BJ (cell line): ENCODE results near the gene ST3GAL6. TPM values are rescaled to one million over a fixed set of nuclear protein-coding genes. Genes with fewer than 3 reads are reported as not detected.

ENCODE experiments used
- CTCF ChIA-PET: fragments of 350-600 bp; formaldehyde crosslinking; extraction: SDS; loops from one replicate; lab custom pipeline; 2021; ENCODE audit warnings: antibody characterized with exemption, inconsistent platforms; lab: Yijun Ruan, JAX
- POLR2A ChIA-PET: fragments of 300-600 bp; sonication (Branson Sonifier 250); formaldehyde crosslinking; extraction: SDS; loops from one replicate; lab custom pipeline; 2021; ENCODE audit warnings: antibody characterized with exemption; lab: Charles Lee
- DNase-seq: peaks from one replicate; pipeline ENCODE4 v3.0.0-alpha.2; 2011; ENCODE audit warnings: low read depth
- H3K27me3 ChIP-seq: 2 replicates; pipeline ENCODE4 v1.6.0; 2011; ENCODE audit warnings: low read length; ENCODE audit not compliant: control insufficient read depth, insufficient read depth
- H3K36me3 ChIP-seq: 2 replicates; pipeline ENCODE4 v1.5.1; 2011; ENCODE audit warnings: low read length; ENCODE audit not compliant: control insufficient read depth, insufficient read depth
- H3K4me3 ChIP-seq: 2 replicates; pipeline ENCODE4 v1.5.1; 2011; ENCODE audit warnings: low read depth, mild to moderate bottlenecking, control low read depth, low read length
- polyA plus RNA-seq: library from polyadenylated mRNA; depleted of rRNA; stranded (reverse); fragments of >200 nt; gene quantifications from 2 replicates; pipeline ENCODE4 v1.2.3, GENCODE V29; 2011
- TF ChIP-seq, protein P1 (sequence below): IDR thresholded peaks from 2 replicates; pipeline ENCODE4 v1.5.1; 2011; ENCODE audit warnings: low read depth, mild to moderate bottlenecking, control low read depth, inconsistent platforms, low read length, moderate library complexity; ENCODE audit not compliant: insufficient read depth

The ST3GAL6 gene
- polyA plus RNA-seq, 1 experiment, result not detected

DNA sequence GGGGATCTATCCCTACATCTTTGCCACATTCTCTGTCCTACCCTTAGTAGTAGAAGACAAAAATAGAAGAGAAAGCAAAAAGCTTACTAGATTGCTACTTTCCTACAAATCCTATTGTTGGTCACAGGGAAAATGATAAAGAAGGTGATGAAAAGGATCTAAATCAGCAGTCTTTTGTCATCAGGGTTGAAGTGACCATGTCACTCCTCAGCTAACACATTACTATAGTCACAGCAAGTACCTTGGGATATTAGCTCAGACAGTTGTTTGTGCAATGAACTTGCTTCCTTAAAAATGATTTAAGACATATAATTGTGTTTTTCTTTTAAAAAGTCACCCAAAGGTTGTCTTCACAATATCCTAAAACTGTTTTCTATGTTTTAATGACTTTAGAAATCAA is 6.3 kb downstream of the ST3GAL6 start:
- ChIA-PET CTCF (interaction anchor here (1.2 kb wide), 1 partner anchor 168 kb away, joined by 3 read pairs; no protein-coding TSS in a partner anchor), POLR2A (interaction anchor here (0.6 kb wide), 1 partner anchor 126 kb away, joined by 8 read pairs; no protein-coding TSS in a partner anchor)
- DNase-seq, result no peak
- peaks cover 7% of the 10 kb centered on the region for H3K27me3 ChIP-seq
- H3K36me3 ChIP-seq, result no peaks in the 10 kb centered on the region
- no peak overlapping the region for H3K4me3 ChIP-seq
- TF ChIP-seq, protein P1, sequence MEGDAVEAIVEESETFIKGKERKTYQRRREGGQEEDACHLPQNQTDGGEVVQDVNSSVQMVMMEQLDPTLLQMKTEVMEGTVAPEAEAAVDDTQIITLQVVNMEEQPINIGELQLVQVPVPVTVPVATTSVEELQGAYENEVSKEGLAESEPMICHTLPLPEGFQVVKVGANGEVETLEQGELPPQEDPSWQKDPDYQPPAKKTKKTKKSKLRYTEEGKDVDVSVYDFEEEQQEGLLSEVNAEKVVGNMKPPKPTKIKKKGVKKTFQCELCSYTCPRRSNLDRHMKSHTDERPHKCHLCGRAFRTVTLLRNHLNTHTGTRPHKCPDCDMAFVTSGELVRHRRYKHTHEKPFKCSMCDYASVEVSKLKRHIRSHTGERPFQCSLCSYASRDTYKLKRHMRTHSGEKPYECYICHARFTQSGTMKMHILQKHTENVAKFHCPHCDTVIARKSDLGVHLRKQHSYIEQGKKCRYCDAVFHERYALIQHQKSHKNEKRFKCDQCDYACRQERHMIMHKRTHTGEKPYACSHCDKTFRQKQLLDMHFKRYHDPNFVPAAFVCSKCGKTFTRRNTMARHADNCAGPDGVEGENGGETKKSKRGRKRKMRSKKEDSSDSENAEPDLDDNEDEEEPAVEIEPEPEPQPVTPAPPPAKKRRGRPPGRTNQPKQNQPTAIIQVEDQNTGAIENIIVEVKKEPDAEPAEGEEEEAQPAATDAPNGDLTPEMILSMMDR, result no peak

DNA sequence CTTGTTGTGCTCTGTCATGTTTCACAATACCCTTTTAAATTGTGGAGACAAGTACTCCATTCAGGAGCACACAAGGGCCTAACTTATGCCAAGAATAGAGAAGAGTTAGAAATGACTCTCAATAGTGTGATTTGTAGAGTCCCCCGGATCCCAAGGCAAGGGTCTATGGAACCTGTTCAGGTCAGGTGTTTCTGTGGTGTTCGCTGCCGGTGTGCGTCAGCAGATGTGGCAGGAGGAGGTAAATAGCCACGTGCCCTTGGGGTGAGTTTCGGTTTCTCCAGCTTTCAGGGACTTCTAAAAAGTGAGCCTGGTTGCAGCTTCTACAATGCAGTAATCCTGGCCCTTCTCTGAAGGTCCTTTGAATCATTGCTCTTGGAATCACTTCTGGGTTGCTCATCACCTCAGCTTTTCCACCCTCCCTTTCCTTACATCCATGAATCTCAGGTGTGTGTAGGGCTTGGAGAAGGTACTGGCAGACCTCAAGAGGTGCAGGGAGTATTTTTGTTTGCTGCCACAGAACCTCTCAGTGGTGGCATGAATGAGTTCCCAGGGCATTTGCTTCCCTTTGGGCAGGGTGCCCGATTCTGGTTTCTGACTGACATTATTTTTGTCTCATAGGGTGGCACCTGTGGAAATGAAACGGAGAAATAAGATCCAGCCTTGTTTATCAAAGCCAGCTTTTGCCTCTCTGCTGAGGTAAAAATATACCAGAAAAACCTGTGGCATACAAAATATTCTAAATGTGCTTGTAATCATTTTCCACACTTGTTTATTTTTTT is 7.3 kb downstream of the ST3GAL6 start:
- H3K4me3 ChIP-seq, result no peak overlapping the region
- TF ChIP-seq, protein P1, result no peak
- peaks cover 3% of the 10 kb centered on the region for H3K27me3 ChIP-seq
- POLR2A ChIA-PET, result interaction anchor here (0.6 kb wide), 1 partner anchor 127 kb away, joined by 8 read pairs; no protein-coding TSS in a partner anchor
- no peak for DNase-seq
- CTCF ChIA-PET, result no interaction called here
- H3K36me3 ChIP-seq, result no peaks in the 10 kb centered on the region

DNA sequence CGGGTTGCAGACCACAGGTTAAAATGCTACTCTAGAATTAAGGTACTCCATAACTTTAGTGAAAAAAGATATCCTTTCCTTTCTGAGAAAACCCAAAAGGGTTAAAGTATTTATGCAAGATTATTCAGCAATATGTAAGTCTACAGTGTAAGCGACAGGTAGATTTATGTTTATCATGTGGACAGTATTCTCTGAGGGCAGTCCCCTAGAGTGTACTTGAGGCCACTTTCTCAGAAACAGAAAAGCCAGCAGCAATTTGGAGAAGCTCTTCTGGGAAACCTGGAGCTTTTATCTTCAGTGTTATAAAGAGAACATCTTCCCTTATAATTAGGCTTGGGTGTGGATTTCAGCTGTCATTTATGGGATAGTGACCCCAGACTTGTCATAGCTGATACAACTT is 8.9 kb downstream of the ST3GAL6 start:
- ChIA-PET CTCF (no interaction called here), POLR2A (no interaction called here)
- H3K27me3 ChIP-seq, result peaks cover 4% of the 10 kb centered on the region

DNA sequence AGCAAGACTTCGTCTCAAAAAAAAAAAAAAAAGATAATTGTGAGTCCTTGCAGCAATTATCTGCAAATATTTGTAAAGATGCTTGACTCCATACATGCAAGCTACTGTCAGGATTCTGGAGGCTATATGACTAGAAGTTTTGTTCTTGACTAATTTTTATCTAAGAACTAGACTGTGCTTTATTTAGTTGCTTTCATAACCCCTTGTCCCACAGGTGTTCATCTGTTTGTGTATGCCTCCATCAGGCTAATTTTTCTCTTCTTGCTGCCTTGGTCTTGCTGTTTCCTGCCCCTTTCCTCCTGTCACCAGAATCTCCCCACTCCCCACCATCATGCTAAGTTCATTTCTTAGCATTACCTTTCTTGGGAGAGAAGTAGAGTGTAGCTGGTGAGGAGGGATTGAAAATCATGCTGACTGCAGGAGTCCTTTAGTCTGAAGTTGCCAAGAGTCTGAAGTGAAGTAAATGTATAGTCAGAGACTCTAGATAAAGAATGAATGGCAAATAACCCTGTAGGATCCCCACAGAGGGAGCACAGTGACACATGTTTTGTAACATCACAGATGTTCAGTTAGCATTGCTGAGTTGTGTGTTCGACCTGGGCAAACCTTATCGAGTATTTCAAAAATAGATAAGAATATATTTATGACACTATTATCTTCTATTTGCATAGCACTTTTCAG is 12.5 kb downstream of the ST3GAL6 start:
- TF ChIP-seq, protein P1, result no peak
- Histone ChIP-seq H3K27me3 (peaks cover 3% of the 10 kb centered on the region), H3K36me3 (no peaks in the 10 kb centered on the region), H3K4me3 (no peak overlapping the region)
- CTCF ChIA-PET, result no interaction called here
- DNase-seq, result no peak
- POLR2A ChIA-PET, result no interaction called here

More for the DNA sequence above, 8.9 kb downstream of the ST3GAL6 start:
- DNase-seq, result no peak
- Histone ChIP-seq H3K36me3 (no peaks in the 10 kb centered on the region), H3K4me3 (no peak overlapping the region)
- TF ChIP-seq, protein P1, result no peak

DNA sequence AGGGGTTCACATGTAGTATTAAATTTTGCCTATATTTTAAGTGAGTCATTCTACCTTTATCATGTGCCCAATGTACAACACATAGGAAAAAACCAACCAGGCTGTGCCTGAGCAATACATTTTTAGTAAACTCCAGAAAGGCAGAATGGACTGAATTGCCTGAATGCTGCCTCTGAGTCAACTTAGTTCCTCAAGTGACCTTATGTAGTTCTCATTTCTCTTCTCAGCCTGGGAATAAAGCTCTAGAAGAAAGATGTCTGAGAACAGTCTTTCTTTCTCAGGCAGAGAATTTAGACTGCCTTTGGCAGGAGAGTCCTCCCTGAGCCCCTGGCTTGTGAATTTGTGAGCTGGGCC is 13.0 kb downstream of the ST3GAL6 start:
- Histone ChIP-seq H3K4me3 (no peak overlapping the region), H3K27me3 (peaks cover 3% of the 10 kb centered on the region), H3K36me3 (no peaks in the 10 kb centered on the region)
- ChIA-PET POLR2A (no interaction called here), CTCF (no interaction called here)
- TF ChIP-seq, protein P1, result no peak
- DNase-seq, result no peak
